ENCODE results near the gene PLCB3.

Gene PLCB3

GRCh38 chr11:64261556-64262080 lies 10.3 kb downstream of the PLCB3 start:
- peaks cover 55% of the 10 kb centered on the region for H3K36me3 ChIP-seq (replicated peaks; ENCODE audit: low read depth, low read length)
- no peak for TF ChIP-seq EZH2phosphoT487 (IDR thresholded peaks at IDR 0.05; ENCODE audit: low read depth)
- TF ChIP-seq, protein P1, sequence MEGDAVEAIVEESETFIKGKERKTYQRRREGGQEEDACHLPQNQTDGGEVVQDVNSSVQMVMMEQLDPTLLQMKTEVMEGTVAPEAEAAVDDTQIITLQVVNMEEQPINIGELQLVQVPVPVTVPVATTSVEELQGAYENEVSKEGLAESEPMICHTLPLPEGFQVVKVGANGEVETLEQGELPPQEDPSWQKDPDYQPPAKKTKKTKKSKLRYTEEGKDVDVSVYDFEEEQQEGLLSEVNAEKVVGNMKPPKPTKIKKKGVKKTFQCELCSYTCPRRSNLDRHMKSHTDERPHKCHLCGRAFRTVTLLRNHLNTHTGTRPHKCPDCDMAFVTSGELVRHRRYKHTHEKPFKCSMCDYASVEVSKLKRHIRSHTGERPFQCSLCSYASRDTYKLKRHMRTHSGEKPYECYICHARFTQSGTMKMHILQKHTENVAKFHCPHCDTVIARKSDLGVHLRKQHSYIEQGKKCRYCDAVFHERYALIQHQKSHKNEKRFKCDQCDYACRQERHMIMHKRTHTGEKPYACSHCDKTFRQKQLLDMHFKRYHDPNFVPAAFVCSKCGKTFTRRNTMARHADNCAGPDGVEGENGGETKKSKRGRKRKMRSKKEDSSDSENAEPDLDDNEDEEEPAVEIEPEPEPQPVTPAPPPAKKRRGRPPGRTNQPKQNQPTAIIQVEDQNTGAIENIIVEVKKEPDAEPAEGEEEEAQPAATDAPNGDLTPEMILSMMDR (IDR thresholded peaks at IDR 0.05; ENCODE audit: low read depth, low read length): no peak
- H2AFZ ChIP-seq (ENCODE audit: low read depth, low read length): no peak overlapping the region
- H3K9ac ChIP-seq (ENCODE audit: low read length): no peak overlapping the region
- H3K4me1 ChIP-seq (ENCODE audit: low read length): peaks cover 19% of the 10 kb centered on the region
- no peak overlapping the region for H3K27ac ChIP-seq (ENCODE audit: low read length)
- no peak overlapping the region for H3K4me3 ChIP-seq (ENCODE audit: low read length)
- H3K4me2 ChIP-seq (ENCODE audit: low read length): no peak overlapping the region
- no peaks in the 10 kb centered on the region for H3K79me2 ChIP-seq (ENCODE audit: low read length)
- H3K27me3 ChIP-seq (ENCODE audit: low read depth, low read length): no peaks in the 10 kb centered on the region
- H4K20me1 ChIP-seq (ENCODE audit: insufficient read depth, low read length): no peaks in the 10 kb centered on the region
- no peaks in the 10 kb centered on the region for H3K9me3 ChIP-seq (ENCODE audit: insufficient read depth, low read length)

DNA sequence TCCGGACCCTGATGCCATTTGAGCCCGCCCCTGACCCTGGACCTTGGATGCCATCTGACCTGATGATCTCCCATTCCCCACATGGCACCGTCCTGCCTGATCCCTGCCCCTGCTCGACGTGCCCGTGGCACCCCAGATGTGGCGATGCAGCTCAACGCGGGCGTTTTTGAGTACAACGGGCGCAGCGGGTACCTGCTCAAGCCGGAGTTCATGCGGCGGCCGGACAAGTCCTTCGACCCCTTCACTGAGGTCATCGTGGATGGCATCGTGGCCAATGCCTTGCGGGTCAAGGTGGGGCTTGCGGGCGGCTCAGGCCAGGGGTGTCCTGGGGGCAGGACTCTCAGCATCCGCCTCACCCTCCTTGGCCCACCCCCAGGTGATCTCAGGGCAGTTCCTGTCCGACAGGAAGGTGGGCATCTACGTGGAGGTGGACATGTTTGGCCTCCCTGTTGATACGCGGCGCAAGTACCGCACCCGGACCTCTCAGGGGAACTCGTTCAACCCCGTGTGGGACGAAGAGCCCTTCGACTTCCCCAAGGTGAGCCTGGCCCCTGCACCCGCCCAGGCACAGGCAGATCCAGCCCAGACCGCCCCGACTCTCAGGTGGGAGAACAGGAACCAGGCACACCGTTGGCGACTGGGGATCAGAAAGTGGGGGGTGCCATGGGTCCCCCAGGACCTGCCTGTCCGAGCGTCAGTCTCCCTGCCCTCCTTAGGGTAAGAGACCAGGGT lies 11.1 kb downstream of the PLCB3 start:
- H3K27me3 ChIP-seq (ENCODE audit: low read depth, low read length): no peaks in the 10 kb centered on the region
- H3K36me3 ChIP-seq (replicated peaks; ENCODE audit: low read depth, low read length): peaks cover 54% of the 10 kb centered on the region
- H4K20me1 ChIP-seq (ENCODE audit: insufficient read depth, low read length): no peaks in the 10 kb centered on the region
- H3K27ac ChIP-seq (ENCODE audit: low read length): no peak overlapping the region
- no peaks in the 10 kb centered on the region for H3K9me3 ChIP-seq (ENCODE audit: insufficient read depth, low read length)
- H3K4me1 ChIP-seq (ENCODE audit: low read length): peaks cover 19% of the 10 kb centered on the region
- H3K9ac ChIP-seq (ENCODE audit: low read length): no peak overlapping the region
- H3K4me2 ChIP-seq (ENCODE audit: low read length): no peak overlapping the region
- no peak overlapping the region for H2AFZ ChIP-seq (ENCODE audit: low read depth, low read length)
- no peak for TF ChIP-seq EZH2phosphoT487 (IDR thresholded peaks at IDR 0.05; ENCODE audit: low read depth)
- TF ChIP-seq, protein P1 (IDR thresholded peaks at IDR 0.05; ENCODE audit: low read depth, low read length): no peak
- H3K4me3 ChIP-seq (ENCODE audit: low read length): no peak overlapping the region
- no peaks in the 10 kb centered on the region for H3K79me2 ChIP-seq (ENCODE audit: low read length)

DNA sequence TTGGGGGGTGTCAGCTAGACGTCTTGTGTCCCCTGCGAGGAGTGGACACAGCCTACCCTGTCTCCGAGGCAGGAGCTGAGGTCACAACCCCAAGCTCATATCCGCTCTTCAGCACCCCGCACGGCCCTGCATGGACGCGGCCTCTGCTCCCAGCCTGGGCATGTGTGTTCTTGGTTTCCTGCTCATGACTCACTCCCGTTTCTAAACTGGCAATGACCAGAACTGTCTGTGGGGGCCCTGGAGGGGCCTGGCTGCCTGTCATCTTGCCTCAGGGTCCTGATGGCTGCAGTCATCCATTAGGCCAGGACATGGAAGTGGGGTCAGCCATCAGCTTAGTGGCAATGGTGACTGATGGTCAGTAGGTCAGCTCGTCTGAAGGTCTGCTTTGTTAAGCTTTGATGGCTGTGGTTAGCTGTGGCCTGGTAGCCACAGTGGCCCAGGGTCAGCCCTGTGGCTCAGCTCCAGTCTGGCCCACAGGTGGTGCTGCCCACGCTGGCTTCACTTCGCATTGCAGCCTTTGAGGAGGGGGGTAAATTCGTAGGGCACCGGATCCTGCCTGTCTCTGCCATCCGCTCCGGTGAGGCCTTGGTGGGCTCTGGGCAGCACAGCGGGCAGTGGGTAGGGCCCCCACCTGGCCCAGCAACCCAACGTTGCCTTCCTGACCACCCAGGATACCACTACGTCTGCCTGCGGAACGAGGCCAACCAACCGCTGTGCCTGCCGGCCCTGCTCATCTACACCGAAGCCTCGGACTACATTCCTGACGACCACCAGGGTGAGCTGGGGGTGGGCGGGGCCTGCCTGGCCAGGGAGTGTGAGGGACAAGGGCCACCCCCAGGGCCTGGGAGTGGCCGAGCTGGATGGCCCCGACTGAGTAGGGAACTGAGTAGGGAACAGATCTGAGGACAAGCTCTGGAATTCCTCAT lies 12.0 kb downstream of the PLCB3 start:
- peaks cover 21% of the 10 kb centered on the region for H3K4me1 ChIP-seq (ENCODE audit: low read length)
- no peaks in the 10 kb centered on the region for H3K79me2 ChIP-seq (ENCODE audit: low read length)
- H4K20me1 ChIP-seq (ENCODE audit: insufficient read depth, low read length): no peaks in the 10 kb centered on the region
- H3K27me3 ChIP-seq (ENCODE audit: low read depth, low read length): no peaks in the 10 kb centered on the region
- no peak overlapping the region for H2AFZ ChIP-seq (ENCODE audit: low read depth, low read length)
- H3K4me3 ChIP-seq (ENCODE audit: low read length): no peak overlapping the region
- no peaks in the 10 kb centered on the region for H3K9me3 ChIP-seq (ENCODE audit: insufficient read depth, low read length)
- peaks cover 54% of the 10 kb centered on the region for H3K36me3 ChIP-seq (replicated peaks; ENCODE audit: low read depth, low read length)
- H3K4me2 ChIP-seq (ENCODE audit: low read length): no peak overlapping the region
- H3K27ac ChIP-seq (ENCODE audit: low read length): no peak overlapping the region
- no peak overlapping the region for H3K9ac ChIP-seq (ENCODE audit: low read length)
- TF ChIP-seq, protein P1 (IDR thresholded peaks at IDR 0.05; ENCODE audit: low read depth, low read length): no peak
- TF ChIP-seq EZH2phosphoT487 (IDR thresholded peaks at IDR 0.05; ENCODE audit: low read depth): no peak

GRCh38 chr11:64263947-64264317 lies 12.6 kb downstream of the PLCB3 start:
- Histone ChIP-seq H3K9me3 (ENCODE audit: insufficient read depth, low read length) (no peaks in the 10 kb centered on the region), H3K4me2 (ENCODE audit: low read length) (no peak overlapping the region), H3K27ac (ENCODE audit: low read length) (no peak overlapping the region), H4K20me1 (ENCODE audit: insufficient read depth, low read length) (no peaks in the 10 kb centered on the region), H3K4me1 (ENCODE audit: low read length) (peaks cover 25% of the 10 kb centered on the region), H3K27me3 (ENCODE audit: low read depth, low read length) (no peaks in the 10 kb centered on the region), H3K4me3 (ENCODE audit: low read length) (no peak overlapping the region), H2AFZ (ENCODE audit: low read depth, low read length) (no peak overlapping the region), H3K36me3 (replicated peaks; ENCODE audit: low read depth, low read length) (peaks cover 48% of the 10 kb centered on the region), H3K79me2 (ENCODE audit: low read length) (peaks cover 4% of the 10 kb centered on the region; the same call in 1 of the 2 replicates), H3K9ac (ENCODE audit: low read length) (no peak overlapping the region)
- no peak for TF ChIP-seq EZH2phosphoT487 (IDR thresholded peaks at IDR 0.05; ENCODE audit: low read depth)
- TF ChIP-seq, protein P1 (IDR thresholded peaks at IDR 0.05; ENCODE audit: low read depth, low read length): no peak

Data from OCI-LY3 (cell line).